Smooth muscle cell (in vitro differentiated cells): ENCODE results near the gene HTR1A. TPM values are rescaled to one million over a fixed set of nuclear protein-coding genes. Genes with fewer than 3 reads are reported as not detected.

Experiments used
- DNase-seq: peaks from one replicate; lab custom pipeline; 2025; ENCODE audit not compliant: unreplicated experiment; lab: John Stamatoyannopoulos, UW
- H2AFZ ChIP-seq: fragments of 200-600 bp; sonication (generic); 2 replicates; pipeline ENCODE4 v1.6.0; 2016; ENCODE audit warnings: antibody characterized with exemption, low read depth, mild to moderate bottlenecking
- H3F3A ChIP-seq: fragments of 200-600 bp; sonication (generic); 2 replicates; pipeline ENCODE4 v1.6.0; 2017; ENCODE audit warnings: antibody characterized with exemption, low read depth
- H3K27ac ChIP-seq: fragments of 200-600 bp; sonication (generic); 2 replicates; pipeline ENCODE4 v1.5.1; 2016; ENCODE audit warnings: low read depth, mild to moderate bottlenecking
- H3K27me3 ChIP-seq: fragments of 200-600 bp; sonication (generic); 2 replicates; pipeline ENCODE4 v1.6.1; 2016; ENCODE audit warnings: low read depth, mild to moderate bottlenecking
- H3K36me3 ChIP-seq: fragments of 200-600 bp; sonication (generic); 2 replicates; pipeline ENCODE4 v1.5.1; 2016; ENCODE audit warnings: low read depth
- H3K4me1 ChIP-seq: fragments of 200-600 bp; sonication (generic); 2 replicates; pipeline ENCODE4 v1.5.1; 2016; ENCODE audit warnings: low read depth
- H3K4me2 ChIP-seq: fragments of 200-600 bp; sonication (generic); 2 replicates; pipeline ENCODE4 v1.6.0; 2016; ENCODE audit warnings: mild to moderate bottlenecking
- H3K4me3 ChIP-seq: fragments of 200-600 bp; sonication (generic); 2 replicates; pipeline ENCODE4 v1.5.1; 2016; ENCODE audit warnings: mild to moderate bottlenecking
- H3K79me2 ChIP-seq: fragments of 200-600 bp; sonication (generic); 2 replicates; pipeline ENCODE4 v1.6.0; 2016; ENCODE audit warnings: low read depth, mild to moderate bottlenecking
- H3K9ac ChIP-seq: fragments of 200-600 bp; sonication (generic); 2 replicates; pipeline ENCODE4 v1.6.0; 2016; ENCODE audit warnings: low read depth
- H3K9me3 ChIP-seq: fragments of 200-600 bp; sonication (generic); replicated peaks from 2 replicates; pipeline ENCODE4 v1.5.1; 2016; ENCODE audit warnings: low read depth
- H4K20me1 ChIP-seq: fragments of 200-600 bp; sonication (generic); 2 replicates; pipeline ENCODE4 v1.6.0; 2016; ENCODE audit warnings: low read depth
- WGBS: methylation state at CpG from one replicate; pipeline ENCODE4 v1.1.7; 2016; ENCODE audit warnings: low lambda C conversion rate; 5-methylcytosine and 5-hydroxymethylcytosine counted together
- polyA plus RNA-seq: library from polyadenylated mRNA; unstranded; fragments of >200 nt; fragmentation: Nextera tagmentation; extraction: Ambion mirVana; gene quantifications from 2 replicates; pipeline ENCODE4 v1.2.1, GENCODE V29; 2016
- total RNA-seq: library from RNA; depleted of rRNA; stranded (reverse); fragments of >200 nt; gene quantifications from 2 replicates; pipeline ENCODE4 v1.2.3, GENCODE V29; 2014
- TF ChIP-seq, protein P1 (sequence below): fragments of 200-600 bp; sonication (generic); IDR thresholded peaks from 2 replicates; pipeline ENCODE4 v1.5.1; 2017; ENCODE audit warnings: borderline replicate concordance, mild to moderate bottlenecking, antibody characterized with exemption; ENCODE audit not compliant: insufficient read depth, poor library complexity, severe bottlenecking

Gene HTR1A
- total RNA-seq (not detected in 2 replicates), polyA plus RNA-seq (not detected in 2 replicates)

DNA sequence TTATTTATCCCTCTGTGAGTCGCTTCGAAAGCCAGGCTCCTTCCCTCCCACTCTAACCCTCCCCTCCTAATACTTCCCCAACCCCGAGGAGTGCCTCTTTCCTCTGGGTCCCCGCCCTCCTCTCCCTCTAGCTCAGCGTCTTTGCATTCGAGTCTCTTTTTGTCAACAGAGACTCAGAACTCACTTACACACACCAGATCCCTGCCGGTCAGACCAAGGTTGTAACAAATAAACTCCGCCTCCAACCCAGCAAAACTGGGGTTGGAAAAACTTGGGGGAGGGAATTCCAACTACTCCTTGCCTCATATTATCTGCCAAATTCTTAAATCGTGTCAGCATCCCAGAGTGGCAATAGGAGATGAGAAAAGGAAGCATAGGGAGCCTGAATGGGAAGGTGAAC, at the start of gene HTR1A:
HTR1A (minus strand) TSS at position 167 of the 400 bp plus-strand sequence. CDS start 726 bp downstream, outside the sequence.
- Histone ChIP-seq H3K79me2 (no peaks in the 10 kb centered on the region), H3K27me3 (peaks cover 58% of the 10 kb centered on the region), H3K9me3 (no peaks in the 10 kb centered on the region), H3K27ac (no peak within 1 kb of the TSS), H4K20me1 (no peaks in the 10 kb centered on the region), H3K4me3 (no peak within 1 kb of the TSS), H3K4me2 (no peak within 1 kb of the TSS), H2AFZ (no peak within 1 kb of the TSS), H3K9ac (no peak within 1 kb of the TSS), H3F3A (no peaks in the 10 kb centered on the region), H3K36me3 (no peaks in the 10 kb centered on the region), H3K4me1 (peaks cover 20% of the 10 kb centered on the region)
- DNase-seq = no peak
- TF ChIP-seq, protein P1, sequence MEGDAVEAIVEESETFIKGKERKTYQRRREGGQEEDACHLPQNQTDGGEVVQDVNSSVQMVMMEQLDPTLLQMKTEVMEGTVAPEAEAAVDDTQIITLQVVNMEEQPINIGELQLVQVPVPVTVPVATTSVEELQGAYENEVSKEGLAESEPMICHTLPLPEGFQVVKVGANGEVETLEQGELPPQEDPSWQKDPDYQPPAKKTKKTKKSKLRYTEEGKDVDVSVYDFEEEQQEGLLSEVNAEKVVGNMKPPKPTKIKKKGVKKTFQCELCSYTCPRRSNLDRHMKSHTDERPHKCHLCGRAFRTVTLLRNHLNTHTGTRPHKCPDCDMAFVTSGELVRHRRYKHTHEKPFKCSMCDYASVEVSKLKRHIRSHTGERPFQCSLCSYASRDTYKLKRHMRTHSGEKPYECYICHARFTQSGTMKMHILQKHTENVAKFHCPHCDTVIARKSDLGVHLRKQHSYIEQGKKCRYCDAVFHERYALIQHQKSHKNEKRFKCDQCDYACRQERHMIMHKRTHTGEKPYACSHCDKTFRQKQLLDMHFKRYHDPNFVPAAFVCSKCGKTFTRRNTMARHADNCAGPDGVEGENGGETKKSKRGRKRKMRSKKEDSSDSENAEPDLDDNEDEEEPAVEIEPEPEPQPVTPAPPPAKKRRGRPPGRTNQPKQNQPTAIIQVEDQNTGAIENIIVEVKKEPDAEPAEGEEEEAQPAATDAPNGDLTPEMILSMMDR = no peak
- 8% methylated on average over 9 of the region's 9 CpGs for WGBS

DNA sequence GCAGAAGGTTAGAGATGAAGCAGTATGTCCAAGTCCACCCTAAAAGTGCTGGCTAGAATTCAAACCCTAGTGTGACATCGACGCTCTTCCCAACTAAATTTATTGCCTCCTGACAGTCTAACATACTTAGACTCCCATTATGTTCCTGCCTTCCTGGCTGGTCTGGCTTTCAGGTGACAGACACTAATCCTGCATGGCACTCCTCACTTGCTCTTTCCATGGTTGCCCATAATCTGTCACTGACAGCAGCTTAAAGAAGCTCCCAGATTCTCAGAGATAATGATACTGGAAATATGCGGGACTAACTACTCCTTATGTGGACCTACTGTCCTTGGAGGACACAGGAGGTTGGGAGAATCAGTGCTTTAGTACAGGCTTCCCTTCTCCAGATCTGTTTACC, 41.7 kb upstream of the HTR1A start:
- no peaks in the 10 kb centered on the region for H3K27me3 ChIP-seq
- TF ChIP-seq, protein P1 = no peak
- H3F3A ChIP-seq = no peaks in the 10 kb centered on the region
- no peak overlapping the region for H3K27ac ChIP-seq
- DNase-seq = no peak
- no peak overlapping the region for H2AFZ ChIP-seq
- no peaks in the 10 kb centered on the region for H3K9me3 ChIP-seq
- WGBS = 82% methylated on average over 3 of the region's 3 CpGs
- H3K4me1 ChIP-seq = no peaks in the 10 kb centered on the region
- H3K79me2 ChIP-seq = no peaks in the 10 kb centered on the region
- no peak overlapping the region for H3K9ac ChIP-seq
- no peaks in the 10 kb centered on the region for H4K20me1 ChIP-seq
- no peak overlapping the region for H3K4me2 ChIP-seq
- no peak overlapping the region for H3K4me3 ChIP-seq
- H3K36me3 ChIP-seq = no peaks in the 10 kb centered on the region

DNA sequence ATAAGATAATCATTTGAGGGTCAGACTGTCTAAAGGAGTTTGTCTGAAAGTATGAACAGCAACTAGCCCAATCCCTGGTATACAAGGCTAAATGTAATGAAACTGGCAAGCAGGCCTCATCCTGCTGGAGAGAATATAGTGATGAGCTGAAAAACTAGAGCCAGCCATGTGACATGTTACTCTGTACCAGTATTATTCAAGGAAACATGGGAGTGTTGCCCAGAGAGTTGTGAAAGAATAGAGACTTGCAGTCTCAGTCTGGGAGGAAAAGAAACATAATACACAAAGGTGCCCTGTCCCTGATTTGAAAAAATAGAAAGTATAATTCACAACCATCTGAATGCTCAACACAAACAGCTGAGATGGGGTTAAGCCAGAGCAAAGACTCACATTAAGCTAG, 37.9 kb upstream of the HTR1A start:
- Histone ChIP-seq H3K9ac (no peak overlapping the region), H3K4me2 (no peak overlapping the region), H3K27me3 (no peaks in the 10 kb centered on the region), H3K79me2 (no peaks in the 10 kb centered on the region), H2AFZ (no peak overlapping the region), H3K36me3 (no peaks in the 10 kb centered on the region), H3K4me3 (no peak overlapping the region), H3K9me3 (no peaks in the 10 kb centered on the region), H3K4me1 (no peaks in the 10 kb centered on the region), H3K27ac (no peak overlapping the region), H4K20me1 (no peaks in the 10 kb centered on the region), H3F3A (no peaks in the 10 kb centered on the region)
- TF ChIP-seq, protein P1 = no peak
- no peak for DNase-seq

DNA sequence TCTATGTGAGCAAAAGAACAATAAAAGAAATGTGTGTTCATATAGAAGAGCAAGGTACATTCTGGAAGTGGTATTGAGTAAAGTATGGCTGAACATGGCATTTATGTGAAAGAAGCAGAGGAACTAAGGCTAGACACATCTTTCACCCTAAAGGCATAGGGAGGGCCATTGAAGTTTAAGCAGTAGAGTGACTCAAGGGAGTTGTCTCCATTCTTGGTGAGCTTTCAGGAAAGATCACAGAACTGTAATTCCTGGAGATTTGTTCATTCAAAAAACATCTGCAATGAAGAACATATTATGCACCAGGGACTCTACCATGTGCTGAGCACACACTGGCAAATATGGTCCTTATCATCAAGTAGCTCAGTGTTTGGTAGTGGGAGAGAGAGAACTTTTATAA, 24.8 kb upstream of the HTR1A start:
- Histone ChIP-seq H3K4me1 (no peaks in the 10 kb centered on the region), H3F3A (no peaks in the 10 kb centered on the region), H3K79me2 (no peaks in the 10 kb centered on the region), H3K9me3 (no peaks in the 10 kb centered on the region), H3K27ac (no peak overlapping the region), H3K4me3 (no peak overlapping the region), H3K27me3 (no peaks in the 10 kb centered on the region), H3K9ac (no peak overlapping the region), H2AFZ (no peak overlapping the region), H4K20me1 (no peaks in the 10 kb centered on the region), H3K4me2 (no peak overlapping the region), H3K36me3 (no peaks in the 10 kb centered on the region)
- TF ChIP-seq, protein P1 = no peak
- DNase-seq = no peak
